HG02623 (cell line): ENCODE data around the gene DNAJC9.
"Not testable (repeated sequence)": the region's sequence is repeated elsewhere in the genome, so short reads cannot be mapped to it uniquely, and the experiment has no call there.

Experiments
- ATAC-seq: cut with Tn5 transposase; IDR thresholded peaks from one replicate; pipeline ENCODE4 v1.9.1; 2021; ENCODE audit warnings: moderate library complexity; ENCODE audit not compliant: unreplicated experiment

Gene DNAJC9

GRCh38 chr10:73246646-73247508 is at the start of gene DNAJC9:
TSS of gene DNAJC9 (minus strand) at chr10:73247255. CDS start at chr10:73247189, 66 bp downstream.
- ATAC-seq, result peak; percentile 75

GRCh38 chr10:73293461-73293860 is 46.4 kb upstream of the DNAJC9 start:
- no peak for ATAC-seq

GRCh38 chr10:73289958-73290357 is 42.9 kb upstream of the DNAJC9 start:
- ATAC-seq, result no peak

DNA sequence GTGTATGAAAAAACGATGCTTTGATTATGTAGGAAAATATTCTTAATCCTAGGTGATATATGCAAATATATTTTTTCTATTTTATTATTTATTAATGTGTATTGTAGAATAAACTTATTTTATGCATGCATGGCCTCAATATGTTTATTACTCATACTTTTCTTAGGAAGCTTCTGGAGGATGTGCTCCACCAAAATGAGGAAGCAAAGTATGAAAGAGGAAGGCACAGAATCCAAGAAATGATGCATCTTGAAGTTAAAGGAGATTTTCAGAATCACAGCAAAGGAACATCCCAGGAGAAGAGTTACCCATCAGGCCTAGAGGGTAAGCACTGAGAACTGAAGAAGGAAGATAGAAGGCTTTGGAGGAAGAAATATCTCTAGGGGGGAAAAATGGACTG is 40.4 kb upstream of the DNAJC9 start:
- ATAC-seq, result no peak

- ATAC-seq, result no peak
Observed at GRCh38 chr10:73281097-73281496, 34.0 kb upstream of the DNAJC9 start.

- no peak for ATAC-seq
Observed at GRCh38 chr10:73264423-73264822, 17.4 kb upstream of the DNAJC9 start.

DNA sequence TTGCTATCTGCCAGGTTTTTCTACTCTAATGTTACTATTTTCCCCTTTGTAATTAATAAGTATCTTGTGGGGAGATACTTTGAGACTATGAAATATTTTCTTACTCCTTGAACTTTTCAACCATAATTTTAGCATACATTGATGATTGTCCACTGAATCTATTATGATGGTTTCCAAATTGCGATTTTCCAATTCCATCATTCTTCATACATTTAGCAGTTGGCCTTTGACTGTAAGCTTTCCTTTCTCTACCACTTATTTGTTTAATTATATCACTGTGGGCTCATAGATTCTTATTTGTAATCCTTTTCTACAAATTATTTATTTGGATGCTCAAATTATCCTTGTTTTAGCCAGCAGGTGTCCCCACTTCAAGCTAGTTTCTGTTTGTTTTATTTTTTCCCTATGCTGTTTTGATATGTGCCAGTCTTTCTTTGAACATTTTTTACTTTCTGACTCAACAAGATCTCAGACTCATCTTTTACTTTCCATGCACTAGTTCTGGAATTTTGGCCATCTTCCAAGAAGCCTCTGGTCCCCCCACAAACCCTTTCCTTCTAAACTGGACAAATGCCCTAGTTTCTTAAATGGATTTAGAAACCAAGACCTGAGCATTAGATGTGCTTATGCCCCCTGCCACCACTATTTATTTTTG is 16.8 kb upstream of the DNAJC9 start:
- no peak for ATAC-seq

DNA sequence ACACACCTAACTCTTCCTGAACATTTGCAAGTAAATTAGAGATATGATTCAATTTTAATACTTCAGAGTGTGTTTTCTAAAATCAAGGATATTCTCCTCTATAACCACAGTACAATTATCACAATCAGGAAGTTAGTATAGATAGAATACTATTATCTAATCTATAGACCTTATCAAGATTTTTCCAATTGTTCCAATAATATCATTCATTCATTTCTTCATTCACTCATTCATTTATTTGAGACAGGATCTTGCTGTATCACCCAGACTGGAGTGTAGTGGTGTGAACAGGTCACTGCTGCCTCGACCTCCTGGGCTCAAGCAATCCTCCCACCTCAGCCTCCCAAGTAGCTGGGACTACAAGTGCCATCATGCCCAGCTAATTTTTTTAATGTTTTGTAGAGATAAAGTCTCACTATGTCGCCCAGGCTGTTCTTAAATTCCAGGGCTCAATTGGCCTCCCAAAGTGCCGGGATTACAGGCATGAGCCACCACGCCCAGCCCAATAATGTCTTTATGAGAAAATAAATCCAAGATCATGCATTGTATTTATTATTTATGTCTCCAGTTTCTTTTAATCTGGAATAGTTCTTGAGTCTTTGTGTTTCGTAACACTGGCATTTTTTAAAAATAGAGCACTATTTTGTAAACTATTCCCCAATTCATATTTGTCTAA is 16.0 kb upstream of the DNAJC9 start:
- ATAC-seq, result no peak

DNA sequence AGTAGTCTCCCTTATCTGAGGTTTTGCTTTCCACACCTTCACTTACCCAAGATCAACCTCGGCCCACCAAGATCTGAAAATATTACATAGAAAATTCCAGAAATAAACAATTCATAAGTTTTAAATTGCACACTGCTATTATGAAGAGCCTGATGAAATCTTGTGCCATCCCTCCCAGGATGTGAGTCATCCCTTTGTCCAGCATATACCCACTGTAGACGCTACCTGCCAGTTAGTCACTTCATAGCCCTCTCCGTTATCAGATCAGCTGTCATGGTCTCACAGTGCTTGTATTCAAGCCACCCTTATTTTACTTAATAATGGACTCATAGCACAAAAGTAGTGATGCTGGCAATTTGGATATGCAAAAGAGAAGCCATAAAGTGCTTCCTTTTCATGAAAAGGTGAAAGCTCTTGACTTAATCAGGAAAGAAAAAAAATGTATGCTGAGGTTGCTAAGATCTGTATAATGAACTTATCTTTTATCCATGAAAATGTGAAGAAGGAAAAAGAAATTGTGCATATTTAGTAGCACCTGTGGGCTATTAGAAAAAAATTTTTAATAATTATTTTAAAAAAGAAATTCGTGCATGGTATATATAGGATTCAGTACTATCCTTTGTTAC is 15.2 kb upstream of the DNAJC9 start:
- ATAC-seq, result no peak

DNA sequence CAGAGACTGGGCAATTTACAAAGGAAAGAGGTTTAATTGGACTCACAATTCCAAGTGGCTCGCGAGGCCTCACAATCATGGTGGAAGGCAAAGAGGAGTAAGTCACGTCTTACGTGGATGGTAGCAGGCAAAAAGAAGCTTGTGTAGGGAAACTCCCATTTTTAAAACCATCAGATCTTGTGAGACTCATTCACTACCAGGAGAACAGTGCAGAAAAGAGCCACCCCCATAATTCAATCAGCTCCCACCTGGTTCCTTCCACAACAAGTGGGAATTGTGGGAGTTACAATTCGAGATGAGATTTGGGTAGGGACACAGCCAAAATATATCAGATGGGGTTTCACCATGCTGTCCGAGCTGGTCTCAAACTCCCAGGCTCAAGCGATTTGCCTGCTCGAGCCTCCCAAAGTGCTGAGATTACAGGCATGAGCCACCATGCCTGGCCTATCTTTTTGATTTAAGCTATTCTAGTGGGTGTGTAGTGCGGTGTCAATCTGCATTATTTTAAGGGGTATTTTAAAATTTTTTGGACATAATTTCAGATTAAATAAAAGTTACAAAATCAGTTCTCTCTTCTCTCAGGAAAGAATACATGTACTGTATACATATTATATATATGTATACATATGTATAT is 14.4 kb upstream of the DNAJC9 start:
- no peak for ATAC-seq

DNA sequence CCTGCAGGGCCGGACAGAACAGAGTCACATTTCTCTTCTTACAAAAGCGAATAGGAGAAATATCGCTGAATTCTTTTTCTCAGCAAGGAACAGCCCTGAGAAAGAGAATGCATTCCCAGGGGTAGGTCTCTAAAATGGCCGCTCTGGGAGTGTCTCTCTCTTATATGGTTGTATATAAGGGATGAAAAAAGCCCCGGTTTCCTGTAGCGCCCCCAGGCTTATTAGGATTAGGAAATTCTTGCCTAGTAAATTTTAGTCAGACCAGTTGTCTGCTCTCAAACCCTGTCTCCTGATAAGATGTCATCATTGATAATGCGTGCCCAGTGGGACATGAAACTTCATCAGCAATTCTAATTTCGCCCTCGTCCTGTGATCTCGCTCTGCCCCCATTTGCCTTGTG is 11.6 kb upstream of the DNAJC9 start:
- ATAC-seq, result not testable (repeated sequence)

GRCh38 chr10:73253225-73253555 is 6.1 kb upstream of the DNAJC9 start:
- ATAC-seq, result no peak

DNA sequence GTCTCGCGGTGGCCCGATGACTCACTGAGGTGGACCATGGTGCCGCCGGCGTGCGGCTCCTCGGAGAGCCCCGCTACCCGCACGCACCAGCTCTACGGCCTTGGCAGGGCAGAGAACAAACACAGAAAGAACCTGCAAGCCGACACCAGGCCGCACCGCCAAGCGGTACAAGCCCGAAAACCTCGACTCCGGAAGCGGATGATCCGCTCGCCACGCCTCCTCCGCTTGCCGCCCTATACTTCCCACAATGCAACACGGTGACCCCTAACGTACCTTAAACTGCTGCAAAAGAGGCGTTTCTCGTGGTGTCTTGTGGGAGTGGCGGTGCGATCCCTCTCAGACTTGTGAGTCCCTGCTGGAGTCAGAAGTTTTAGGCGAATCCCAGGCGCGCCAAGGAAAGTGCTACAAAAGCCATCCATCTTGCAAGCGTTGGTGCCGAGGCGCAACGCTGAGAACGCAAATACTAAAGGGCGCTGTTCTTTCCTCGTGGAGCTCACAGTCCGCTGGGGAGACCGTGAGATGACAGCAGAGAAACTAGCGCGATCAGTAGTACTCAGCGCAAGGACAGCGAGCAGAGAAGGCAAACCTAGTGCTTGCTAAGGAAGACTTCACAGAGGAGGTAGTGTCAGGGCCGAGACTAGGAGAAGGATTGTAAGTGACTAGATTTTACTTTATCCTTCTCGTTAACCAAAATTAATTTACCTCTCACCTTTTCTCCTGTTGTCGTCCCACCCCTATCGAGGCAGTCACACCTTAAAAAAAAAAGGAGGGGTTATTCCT is 5.6 kb upstream of the DNAJC9 start, which contains the start of gene MRPS16:
Gene MRPS16 (minus strand): TSS at position 200 of the 780 bp plus-strand sequence. CDS start 162 bp downstream, at position 38.
- peak; percentile 75 for ATAC-seq

DNA sequence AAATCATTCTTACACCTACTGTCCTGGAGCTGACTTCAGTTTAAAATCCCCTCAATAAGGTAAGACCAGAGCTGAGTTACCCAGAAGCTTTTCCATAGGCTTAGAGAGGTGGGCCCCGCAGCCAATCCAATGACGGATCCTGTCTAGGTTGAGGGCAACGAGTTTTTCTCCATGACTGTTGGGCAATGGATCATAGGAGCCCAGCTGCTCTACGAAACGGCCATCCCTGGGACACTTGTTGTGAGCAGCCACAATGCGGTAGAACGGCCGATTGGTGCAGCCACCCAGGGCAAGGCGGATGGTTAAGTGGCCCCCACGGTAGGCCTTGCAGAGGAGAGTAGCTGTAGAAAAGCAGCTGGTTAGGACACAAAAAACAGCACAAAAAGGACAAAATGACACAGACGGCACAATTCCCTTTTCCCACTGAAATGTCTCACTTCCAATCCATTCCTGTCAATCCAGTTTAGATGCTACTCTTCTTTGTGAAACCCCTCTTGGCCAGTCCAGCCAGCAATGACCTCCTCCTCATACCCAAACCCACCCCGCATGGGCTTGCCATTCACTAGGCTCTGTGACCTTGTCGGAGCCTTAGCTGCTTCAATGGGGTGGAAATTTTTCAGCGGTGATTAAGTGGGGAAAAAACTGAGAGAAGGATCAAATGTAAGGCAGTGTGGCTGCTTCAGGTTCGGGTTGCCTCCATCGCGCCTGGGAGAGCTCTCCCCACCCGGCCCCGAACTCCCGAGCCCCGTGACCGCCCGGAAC is 4.8 kb upstream of the DNAJC9 start:
- no peak for ATAC-seq

DNA sequence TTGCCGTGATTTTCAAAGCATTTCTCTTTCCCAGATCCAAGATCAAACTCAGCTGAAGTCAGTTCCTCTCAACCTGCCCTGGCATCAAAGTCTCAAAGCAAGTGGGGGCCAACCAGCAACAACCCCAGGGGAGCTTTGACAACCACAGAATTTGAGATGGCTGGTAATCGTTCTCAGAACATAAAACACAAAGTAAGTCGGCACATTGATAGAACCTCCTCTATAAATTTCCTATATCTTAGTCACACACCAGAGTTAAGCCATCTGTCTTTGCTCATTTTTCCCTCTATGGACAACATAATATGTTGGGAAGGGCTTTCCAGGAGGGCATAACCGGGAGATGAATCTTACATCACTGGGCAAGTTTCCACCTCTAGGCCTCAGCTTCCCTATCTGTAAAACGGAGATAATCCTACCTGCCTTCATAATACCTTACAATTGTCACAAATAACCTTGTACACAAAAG is 1.2 kb upstream of the DNAJC9 start:
- no peak for ATAC-seq

- no peak for ATAC-seq
Observed at GRCh38 chr10:73247509-73248258, 629 bp upstream of the DNAJC9 start.

- ATAC-seq, result no peak
Observed at GRCh38 chr10:73246322-73246645, 771 bp downstream of the DNAJC9 start.

GRCh38 chr10:73244866-73245477 is 2.1 kb downstream of the DNAJC9 start:
- ATAC-seq, result no peak
